IPS DF 4.7 (cell line): ENCODE results near the gene UPB1.

Source experiments
- DNase-seq: peaks from one replicate; pipeline ENCODE4 v3.0.0-alpha.2; 2013; ENCODE audit warnings: low spot score; ENCODE audit errors: extremely low read depth

UPB1 gene

DNA sequence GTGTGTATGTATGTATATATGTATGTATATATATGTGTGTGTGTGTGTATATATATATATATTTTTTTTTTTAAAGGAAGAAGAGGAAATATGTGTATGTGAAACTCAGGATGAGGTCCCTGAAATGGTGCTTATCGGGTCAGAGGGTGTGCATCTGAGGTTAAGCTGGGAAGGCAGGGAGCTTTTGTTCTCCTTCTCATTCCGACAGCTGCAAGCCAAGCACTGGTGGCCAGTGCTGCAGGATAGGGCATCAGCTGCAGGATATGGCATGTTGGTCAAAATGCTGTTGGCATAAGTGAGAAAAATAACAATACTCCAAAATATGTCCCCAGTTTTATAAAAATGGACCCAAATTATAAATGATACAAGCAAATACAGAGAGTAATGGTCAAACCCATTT is 68.1 kb downstream of the UPB1 start:
- DNase-seq = no peak

DNA sequence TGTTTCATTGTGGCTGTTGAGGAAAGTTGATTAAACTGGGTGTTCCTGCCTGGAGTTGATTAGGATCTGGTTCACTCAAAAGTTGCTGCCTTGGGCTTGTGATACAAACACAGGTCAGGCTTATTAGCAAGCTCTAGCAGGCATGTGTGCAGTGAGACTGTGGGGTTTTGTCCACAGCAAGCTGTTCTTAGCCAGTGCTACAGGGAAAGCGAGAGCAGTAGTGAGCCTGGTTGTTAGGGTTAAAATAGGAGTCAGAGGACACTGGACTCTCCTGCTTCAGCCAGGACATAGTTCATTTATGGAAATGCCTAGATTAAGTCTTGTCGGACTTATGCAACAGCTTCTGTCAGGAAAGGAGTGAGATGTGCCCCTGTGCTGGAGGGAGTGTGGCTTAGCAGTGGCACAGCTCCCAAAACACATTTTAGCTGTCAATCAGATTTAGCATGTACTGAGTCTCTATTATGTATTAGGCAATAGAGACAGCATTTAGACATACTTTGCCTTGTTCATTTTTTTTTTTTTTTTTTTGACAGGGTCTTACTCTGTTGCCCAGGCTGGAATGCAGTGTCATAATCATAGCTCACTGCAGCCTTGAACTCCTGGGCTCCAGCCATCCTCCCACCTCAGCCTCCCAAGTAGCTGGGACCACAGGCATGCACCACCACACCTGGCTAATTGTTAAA is 69.4 kb downstream of the UPB1 start:
- no peak for DNase-seq

DNA sequence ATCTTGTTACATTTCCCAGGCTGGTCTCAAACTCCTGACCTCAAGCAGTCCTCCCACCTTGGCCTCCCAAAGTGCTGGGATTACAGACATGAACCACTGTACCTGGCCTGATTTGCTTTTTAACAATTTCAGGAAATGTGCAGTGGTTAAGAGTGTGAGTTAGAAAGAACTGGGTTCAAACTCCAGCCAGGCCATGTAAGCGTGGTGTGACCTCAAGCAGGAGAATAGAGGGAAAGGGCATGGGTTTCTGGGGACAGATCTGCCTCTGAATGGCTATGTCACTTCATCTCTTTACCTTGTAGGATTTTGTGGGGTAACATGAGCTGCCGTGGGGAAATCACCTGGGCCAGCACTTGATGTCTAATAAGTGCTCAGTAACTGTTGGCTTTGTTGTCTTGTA is 69.9 kb downstream of the UPB1 start:
- DNase-seq = no peak

DNA sequence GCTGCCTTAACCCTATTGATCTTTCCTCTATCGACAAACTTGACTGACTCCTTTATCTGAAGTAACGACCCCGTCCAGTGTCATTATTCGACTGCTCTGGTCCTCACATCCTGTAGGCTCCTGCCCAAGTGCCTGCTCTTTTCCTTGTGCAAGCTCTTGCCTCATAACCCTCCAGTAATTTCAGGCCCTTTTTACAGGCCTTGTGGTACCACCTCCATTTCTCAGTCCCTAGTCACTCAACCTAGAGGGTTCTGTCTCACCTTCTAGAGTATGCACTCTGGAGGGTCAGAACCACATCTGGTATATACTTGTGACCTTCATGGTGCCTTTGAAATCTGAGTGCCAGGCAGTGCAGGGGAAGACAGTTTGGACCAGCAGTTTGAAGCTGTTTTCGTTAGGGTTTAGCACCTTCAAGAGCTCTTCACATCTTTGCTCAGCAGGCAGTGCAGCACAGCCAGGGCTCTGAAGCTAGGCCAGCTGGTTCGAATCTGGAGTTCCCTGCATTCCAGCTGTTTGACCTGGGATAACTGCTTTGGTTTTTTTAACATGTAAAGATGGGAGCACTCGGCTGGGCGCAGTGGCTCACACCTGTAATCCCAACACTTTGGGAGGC is 71.9 kb downstream of the UPB1 start:
- no peak for DNase-seq

DNA sequence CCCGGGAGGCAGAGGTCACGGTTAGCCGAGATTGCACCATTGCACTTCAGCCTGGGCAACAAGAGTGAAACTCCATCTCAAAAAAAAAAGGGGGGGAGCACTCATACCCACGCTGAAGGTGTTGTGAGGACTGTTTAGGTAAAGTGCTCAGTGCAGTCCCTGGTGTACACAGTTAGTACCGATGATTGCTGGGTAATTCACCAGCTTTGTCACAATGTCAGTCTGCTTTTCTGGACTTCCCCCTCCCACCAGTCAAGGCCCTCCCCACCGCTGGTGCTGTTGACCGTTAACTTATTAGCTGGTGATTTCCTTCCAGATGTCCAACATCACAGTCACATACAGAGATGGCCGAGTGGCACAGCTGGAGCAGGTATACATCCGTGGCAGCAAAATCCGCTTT is 72.5 kb downstream of the UPB1 start:
- DNase-seq = no peak

DNA sequence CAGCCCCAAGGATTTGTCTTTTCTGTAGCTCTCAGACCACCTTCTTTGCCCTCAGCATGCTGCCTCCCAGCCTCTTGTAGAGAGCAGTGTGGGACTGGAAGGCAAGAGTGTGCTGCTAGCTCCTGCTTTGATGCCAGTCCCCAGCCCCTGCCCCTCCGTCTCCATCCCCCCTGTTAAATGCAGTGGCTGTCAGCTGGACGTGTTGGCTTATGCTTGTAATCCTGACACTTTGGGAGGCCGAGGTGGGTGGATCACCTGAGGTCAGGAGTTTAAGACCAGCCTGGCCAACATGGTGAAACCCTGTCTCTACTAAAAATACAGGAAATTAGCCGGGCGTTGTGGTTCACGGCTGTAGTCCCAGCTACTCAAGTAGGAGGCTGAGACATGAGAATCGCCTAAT is 76.1 kb downstream of the UPB1 start:
- DNase-seq = no peak

DNA sequence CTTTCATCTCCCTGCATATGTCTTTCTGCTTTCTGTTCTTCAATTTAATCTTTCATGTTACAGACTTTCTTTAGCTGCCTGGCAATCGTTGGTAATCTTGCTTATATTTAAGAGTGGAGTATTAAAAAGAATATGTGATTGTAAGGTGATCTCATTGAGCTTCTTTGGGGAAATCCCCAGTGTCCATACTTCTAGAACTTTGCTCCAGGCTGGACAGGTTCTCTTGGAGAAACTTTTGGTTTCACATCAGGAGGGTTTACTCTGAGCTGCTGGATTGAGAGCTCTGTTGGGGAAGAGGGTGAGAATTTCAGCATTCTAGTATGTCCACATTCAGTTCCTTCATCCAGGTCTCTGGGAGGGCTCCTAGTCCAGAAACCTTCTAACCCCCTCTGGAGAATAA is 81.6 kb downstream of the UPB1 start:
- DNase-seq = no peak
